T-helper 2 cell treated with Interferon-gamma antibody and Interleukin-4, amounts not matched to agents 5 μg/mL and 100 μg/mL, for 36 hours (primary cell): ENCODE data around the gene CDK17.
"Not testable (repeated sequence)": the region's sequence is repeated elsewhere in the genome, so short reads cannot be mapped to it uniquely, and the experiment has no call there.

ENCODE experiments used
- DNase-seq: peaks from one replicate; pipeline ENCODE4 v3.0.0; 2021; ENCODE audit warnings: low spot score
- H3K27ac Mint-ChIP-seq: one replicate; pipeline ENCODE4 v1.8.0; 2021; ENCODE audit warnings: mild to moderate bottlenecking, mixed read lengths
- H3K27me3 Mint-ChIP-seq: one replicate; pipeline ENCODE4 v1.8.0; 2021; ENCODE audit warnings: low read depth, mixed read lengths
- H3K36me3 Mint-ChIP-seq: one replicate; pipeline ENCODE4 v1.8.0; 2021; ENCODE audit warnings: low read depth, mixed read lengths
- H3K4me1 Mint-ChIP-seq: one replicate; pipeline ENCODE4 v1.8.0; 2021; ENCODE audit warnings: low read depth, mixed read lengths
- H3K4me3 Mint-ChIP-seq: one replicate; pipeline ENCODE4 v1.8.0; 2022; ENCODE audit warnings: mild to moderate bottlenecking, moderate library complexity, mixed read lengths
- H3K9me3 Mint-ChIP-seq: one replicate; pipeline ENCODE4 v1.8.0; 2021; ENCODE audit warnings: mixed read lengths

CDK17 gene

GRCh38 chr12:96368233-96368632 lies 32.0 kb downstream of the CDK17 start:
- DNase-seq = no peak
- Mint-ChIP-seq H3K27ac (no peak overlapping the region), H3K36me3 (peaks cover 5% of the 10 kb centered on the region), H3K9me3 (no peaks in the 10 kb centered on the region), H3K27me3 (no peaks in the 10 kb centered on the region), H3K4me3 (no peak overlapping the region), H3K4me1 (peaks cover 49% of the 10 kb centered on the region)

GRCh38 chr12:96366381-96366654 lies 33.9 kb downstream of the CDK17 start:
- Mint-ChIP-seq H3K27me3 (no peaks in the 10 kb centered on the region), H3K4me3 (no peak overlapping the region), H3K9me3 (no peaks in the 10 kb centered on the region), H3K27ac (no peak overlapping the region), H3K36me3 (peaks cover 5% of the 10 kb centered on the region), H3K4me1 (peaks cover 40% of the 10 kb centered on the region)
- no peak for DNase-seq

GRCh38 chr12:96365604-96366380 lies 34.4 kb downstream of the CDK17 start:
- no peak for DNase-seq
- H3K4me3 Mint-ChIP-seq = no peak overlapping the region
- H3K36me3 Mint-ChIP-seq = peaks cover 5% of the 10 kb centered on the region
- H3K27me3 Mint-ChIP-seq = no peaks in the 10 kb centered on the region
- no peak overlapping the region for H3K27ac Mint-ChIP-seq
- no peaks in the 10 kb centered on the region for H3K9me3 Mint-ChIP-seq
- H3K4me1 Mint-ChIP-seq = peaks cover 41% of the 10 kb centered on the region

- no peaks in the 10 kb centered on the region for H3K9me3 Mint-ChIP-seq
- H3K4me3 Mint-ChIP-seq = no peak overlapping the region
- H3K4me1 Mint-ChIP-seq = peaks cover 43% of the 10 kb centered on the region
- no peak for DNase-seq
- H3K27me3 Mint-ChIP-seq = no peaks in the 10 kb centered on the region
- peaks cover 2% of the 10 kb centered on the region for H3K36me3 Mint-ChIP-seq
- no peak overlapping the region for H3K27ac Mint-ChIP-seq
Observed at GRCh38 chr12:96364092-96364700, 36.0 kb downstream of the CDK17 start.

DNA sequence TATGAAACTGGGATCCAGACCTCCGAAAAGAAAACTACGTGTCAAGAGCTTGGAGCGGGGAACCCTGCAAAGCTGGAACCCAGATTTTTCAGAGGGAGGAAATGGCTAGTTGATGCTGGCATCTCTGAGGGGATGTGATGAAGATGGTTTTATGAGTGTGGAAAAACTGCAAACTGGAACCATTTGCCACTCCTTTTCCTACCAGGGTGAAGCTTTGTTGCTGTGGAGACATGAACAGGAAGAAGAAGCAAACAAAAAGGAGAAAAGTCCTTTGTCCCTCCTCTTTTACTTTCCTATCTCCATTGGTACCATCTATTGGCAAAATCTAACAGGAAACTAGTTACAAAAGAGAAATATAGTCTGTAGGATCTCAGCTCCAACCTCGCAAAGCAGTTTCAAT lies 39.2 kb downstream of the CDK17 start:
- DNase-seq = no peak
- no peak overlapping the region for H3K27ac Mint-ChIP-seq
- no peaks in the 10 kb centered on the region for H3K27me3 Mint-ChIP-seq
- H3K4me1 Mint-ChIP-seq = peaks cover 44% of the 10 kb centered on the region
- peaks cover 2% of the 10 kb centered on the region for H3K36me3 Mint-ChIP-seq
- no peak overlapping the region for H3K4me3 Mint-ChIP-seq
- H3K9me3 Mint-ChIP-seq = no peaks in the 10 kb centered on the region

DNA sequence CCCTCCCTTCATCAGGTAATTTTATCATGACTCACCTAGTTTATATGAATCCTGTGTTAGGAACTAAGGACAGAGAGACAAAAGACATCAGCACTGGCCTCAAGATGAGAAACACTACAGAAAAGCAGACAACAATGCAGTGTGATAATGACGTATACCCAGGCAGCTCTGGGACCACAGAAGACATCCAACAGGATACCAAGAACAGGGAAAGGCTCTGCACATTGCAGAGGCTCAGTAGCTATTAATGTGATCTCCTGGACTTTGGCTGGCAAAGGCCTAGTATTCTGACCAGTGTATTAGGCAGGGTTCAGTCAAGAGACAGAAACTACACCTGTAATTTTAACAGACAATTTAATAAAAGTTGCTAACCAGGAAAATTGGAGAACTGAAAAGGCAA lies 39.7 kb downstream of the CDK17 start:
- Mint-ChIP-seq H3K9me3 (no peaks in the 10 kb centered on the region), H3K27me3 (no peaks in the 10 kb centered on the region), H3K27ac (no peak overlapping the region), H3K36me3 (peaks cover 2% of the 10 kb centered on the region), H3K4me1 (peaks cover 46% of the 10 kb centered on the region), H3K4me3 (no peak overlapping the region)
- DNase-seq = no peak

DNA sequence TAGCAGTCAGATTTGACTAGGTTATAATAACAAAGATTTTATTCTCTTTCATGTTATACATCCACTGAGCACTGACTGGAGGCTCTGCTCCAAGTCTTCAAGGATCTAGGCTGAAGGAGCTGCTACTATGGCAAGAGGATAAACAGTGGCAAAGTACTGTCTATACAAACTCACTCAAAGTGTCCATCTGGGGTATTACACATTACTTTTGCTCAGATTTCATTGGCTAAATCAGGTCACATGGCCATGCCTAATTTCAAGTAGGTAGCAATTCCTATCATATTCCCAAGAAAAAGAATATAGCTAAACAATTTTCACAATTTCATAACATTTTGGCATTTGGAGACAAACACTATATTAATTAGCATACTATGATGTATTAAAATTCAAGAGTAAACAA lies 40.9 kb downstream of the CDK17 start:
- peaks cover 44% of the 10 kb centered on the region for H3K4me1 Mint-ChIP-seq
- no peaks in the 10 kb centered on the region for H3K27me3 Mint-ChIP-seq
- H3K27ac Mint-ChIP-seq = no peak overlapping the region
- no peak overlapping the region for H3K4me3 Mint-ChIP-seq
- DNase-seq = no peak
- H3K9me3 Mint-ChIP-seq = no peaks in the 10 kb centered on the region
- peaks cover under 1% of the 10 kb centered on the region for H3K36me3 Mint-ChIP-seq

DNA sequence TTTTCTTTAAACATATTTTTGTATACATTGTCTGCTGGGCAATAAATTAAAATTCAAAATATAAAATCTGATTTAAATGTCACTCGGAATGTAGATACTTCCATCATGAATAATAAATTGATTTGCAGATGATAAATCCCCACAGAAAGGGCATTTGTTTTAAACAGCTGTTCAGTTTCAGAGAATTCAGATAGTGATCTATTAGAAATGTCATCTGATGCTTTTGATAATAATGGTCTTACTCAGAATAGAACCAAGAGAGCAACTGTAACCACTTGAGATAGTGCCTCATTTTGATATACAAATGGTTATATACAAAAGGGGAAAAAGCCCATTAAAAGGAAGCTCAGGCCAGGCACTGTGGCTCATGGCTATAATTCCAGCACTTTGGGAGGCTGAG lies 43.4 kb downstream of the CDK17 start:
- Mint-ChIP-seq H3K27ac (no peak overlapping the region), H3K36me3 (no peaks in the 10 kb centered on the region), H3K4me1 (peaks cover 48% of the 10 kb centered on the region)

DNA sequence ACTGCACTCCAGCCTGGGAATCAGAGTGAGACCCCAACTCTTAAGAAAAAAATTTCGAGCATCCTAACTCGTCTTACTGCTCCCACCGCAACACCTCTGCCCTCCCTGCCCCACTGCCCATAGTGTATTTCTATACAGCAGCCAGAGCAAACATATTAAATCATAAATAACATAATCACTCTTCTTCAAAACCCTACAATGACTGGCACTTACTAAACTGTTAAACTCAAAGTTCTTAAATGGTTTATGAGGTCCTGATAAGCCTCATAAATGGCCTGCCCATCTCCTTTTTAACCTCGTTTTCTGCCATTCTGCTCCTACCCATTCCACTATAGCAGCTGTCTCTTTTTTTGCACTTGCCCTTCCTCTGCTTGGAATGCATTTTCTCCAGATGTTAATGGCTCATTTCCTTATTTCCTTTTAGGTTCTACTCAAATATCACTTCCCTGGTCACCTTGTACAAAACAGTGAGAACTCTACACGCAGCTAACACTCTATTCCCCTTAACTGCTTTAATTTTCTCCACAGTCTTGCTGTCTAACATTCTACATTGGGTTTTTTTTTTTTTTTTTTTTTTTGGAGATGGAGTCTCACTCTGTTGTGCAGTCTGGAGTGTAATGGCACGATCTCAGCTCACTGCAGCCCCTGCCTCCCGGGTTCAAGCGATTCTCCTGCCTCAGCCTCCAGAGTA lies 45.2 kb downstream of the CDK17 start:
- H3K27me3 Mint-ChIP-seq = no peaks in the 10 kb centered on the region
- H3K4me3 Mint-ChIP-seq = no peak overlapping the region
- H3K9me3 Mint-ChIP-seq = no peaks in the 10 kb centered on the region
- no peak overlapping the region for H3K27ac Mint-ChIP-seq
- H3K36me3 Mint-ChIP-seq = no peaks in the 10 kb centered on the region
- peaks cover 51% of the 10 kb centered on the region for H3K4me1 Mint-ChIP-seq
- DNase-seq = no peak

More for the DNA sequence above, 43.4 kb downstream of the CDK17 start:
- Mint-ChIP-seq H3K4me3 (no peak overlapping the region), H3K27me3 (no peaks in the 10 kb centered on the region), H3K9me3 (no peaks in the 10 kb centered on the region)
- DNase-seq = no peak

- peaks cover 52% of the 10 kb centered on the region for H3K4me1 Mint-ChIP-seq
- H3K27me3 Mint-ChIP-seq = no peaks in the 10 kb centered on the region
- DNase-seq = no peak
- no peaks in the 10 kb centered on the region for H3K9me3 Mint-ChIP-seq
- no peak overlapping the region for H3K4me3 Mint-ChIP-seq
- no peak overlapping the region for H3K27ac Mint-ChIP-seq
- H3K36me3 Mint-ChIP-seq = no peaks in the 10 kb centered on the region
Observed at GRCh38 chr12:96354326-96354725, 45.9 kb downstream of the CDK17 start.

GRCh38 chr12:96352161-96352835 lies 47.9 kb downstream of the CDK17 start:
- peaks cover 5% of the 10 kb centered on the region for H3K36me3 Mint-ChIP-seq
- peaks cover 54% of the 10 kb centered on the region for H3K4me1 Mint-ChIP-seq
- H3K27ac Mint-ChIP-seq = no peak overlapping the region
- no peaks in the 10 kb centered on the region for H3K27me3 Mint-ChIP-seq
- no peaks in the 10 kb centered on the region for H3K9me3 Mint-ChIP-seq
- no peak overlapping the region for H3K4me3 Mint-ChIP-seq
- no peak for DNase-seq

DNA sequence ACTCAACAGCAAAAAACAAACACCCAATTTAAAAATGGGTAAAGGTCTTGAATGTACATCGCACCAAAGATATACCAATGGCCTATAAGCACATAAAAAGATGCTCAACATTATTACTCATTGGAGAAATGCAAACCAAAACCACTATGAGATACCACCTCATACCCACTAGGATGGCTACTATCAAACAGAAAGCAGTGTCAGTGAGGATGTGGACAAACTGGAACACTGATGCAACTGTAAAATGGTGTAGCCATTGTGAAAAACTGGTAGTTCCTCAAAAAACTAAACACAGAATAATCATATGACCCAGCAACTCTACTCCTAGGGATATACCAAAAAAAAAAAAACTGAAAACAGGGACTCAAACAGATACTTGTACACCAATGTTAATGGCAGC lies 49.3 kb downstream of the CDK17 start:
- Mint-ChIP-seq H3K27ac (peak overlapping the region; percentile 35), H3K4me3 (no peak overlapping the region), H3K27me3 (no peaks in the 10 kb centered on the region), H3K4me1 (peaks cover 59% of the 10 kb centered on the region), H3K9me3 (no peaks in the 10 kb centered on the region), H3K36me3 (peaks cover 9% of the 10 kb centered on the region)
- DNase-seq = no peak

DNA sequence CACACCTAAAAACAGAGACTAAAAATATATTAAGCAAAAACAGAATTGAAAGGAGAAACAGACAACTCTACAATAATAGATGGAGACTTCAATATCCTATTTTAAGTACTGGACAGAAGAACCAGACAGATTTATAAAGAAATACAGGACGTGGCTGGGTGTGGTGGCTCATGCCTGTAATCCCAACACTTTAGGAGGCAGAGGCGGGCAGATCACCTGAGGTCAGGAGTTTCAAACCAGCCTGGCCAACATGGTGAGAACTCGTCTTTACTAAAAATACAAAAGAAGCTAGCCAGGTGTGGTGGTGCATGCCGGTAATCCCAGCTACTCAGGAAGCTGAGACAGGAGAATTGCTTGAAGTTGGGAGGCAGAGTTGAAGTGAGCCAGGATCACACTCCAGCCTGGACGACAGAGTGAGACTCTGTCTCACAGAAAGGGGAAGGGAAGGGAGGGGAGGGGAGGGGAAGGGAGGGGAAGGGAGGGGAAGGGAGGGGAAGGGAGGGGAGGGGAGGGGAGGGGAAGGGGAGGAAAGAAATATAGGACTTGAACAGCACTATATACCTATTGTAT lies 53.0 kb downstream of the CDK17 start:
- Mint-ChIP-seq H3K4me1 (peaks cover 57% of the 10 kb centered on the region), H3K9me3 (peaks cover 26% of the 10 kb centered on the region), H3K4me3 (peak overlapping the region; percentile 61), H3K36me3 (peaks cover 39% of the 10 kb centered on the region), H3K27me3 (no peaks in the 10 kb centered on the region), H3K27ac (peak overlapping the region; percentile 74)
- no peak for DNase-seq

DNA sequence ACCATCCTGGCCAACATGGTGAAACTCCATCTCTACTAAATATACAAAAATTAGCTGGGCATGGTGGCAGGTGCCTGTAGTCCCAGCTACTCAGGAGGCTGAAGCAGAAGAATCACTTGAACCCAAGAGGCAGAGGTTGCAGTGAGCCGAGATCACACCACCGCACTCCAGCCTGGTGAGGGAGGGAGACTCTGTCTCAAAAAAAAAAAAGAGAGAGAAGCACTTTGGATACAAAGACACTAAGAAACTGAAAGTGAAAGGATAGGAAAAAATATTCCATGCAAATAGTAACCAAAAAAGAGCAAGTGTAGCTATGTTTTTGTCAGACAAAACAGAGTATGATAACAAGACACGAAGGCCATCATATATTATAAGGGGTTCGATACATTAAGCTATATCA lies 53.5 kb downstream of the CDK17 start:
- DNase-seq, H3K27me3 Mint-ChIP-seq: not testable (repeated sequence)
- H3K36me3 Mint-ChIP-seq = peaks cover 39% of the 10 kb centered on the region
- H3K4me1 Mint-ChIP-seq = peaks cover 55% of the 10 kb centered on the region
- H3K4me3 Mint-ChIP-seq = peak overlapping the region; percentile 61
- H3K9me3 Mint-ChIP-seq = peaks cover 26% of the 10 kb centered on the region
- peak overlapping the region; percentile 74 for H3K27ac Mint-ChIP-seq
